Neural progenitor cell (in vitro differentiated cells): ENCODE data around the gene IGFBP7.

Experiments used
- CTCF ChIP-seq: fragments of 200-600 bp; sonication (generic); IDR thresholded peaks from 2 replicates; pipeline ENCODE4 v1.5.1; 2017; ENCODE audit warnings: antibody characterized with exemption, mild to moderate bottlenecking
- EZH2 ChIP-seq: fragments of 200-600 bp; sonication (generic); IDR thresholded peaks from 2 replicates; pipeline ENCODE4 v1.6.1; 2017; ENCODE audit warnings: antibody characterized with exemption, mild to moderate bottlenecking, moderate library complexity

GRCh38 chr4:57070461-57070860 is 39.7 kb downstream of the IGFBP7 start:
- no peak for TF ChIP-seq CTCF
- no peak for TF ChIP-seq EZH2
